GM04504 (cell line): ENCODE results near the gene TBX4.

ENCODE experiments used
- DNase-seq: peaks from one replicate; pipeline ENCODE4 v3.0.0-alpha.2; 2012; ENCODE audit warnings: low read depth

The TBX4 gene

DNA sequence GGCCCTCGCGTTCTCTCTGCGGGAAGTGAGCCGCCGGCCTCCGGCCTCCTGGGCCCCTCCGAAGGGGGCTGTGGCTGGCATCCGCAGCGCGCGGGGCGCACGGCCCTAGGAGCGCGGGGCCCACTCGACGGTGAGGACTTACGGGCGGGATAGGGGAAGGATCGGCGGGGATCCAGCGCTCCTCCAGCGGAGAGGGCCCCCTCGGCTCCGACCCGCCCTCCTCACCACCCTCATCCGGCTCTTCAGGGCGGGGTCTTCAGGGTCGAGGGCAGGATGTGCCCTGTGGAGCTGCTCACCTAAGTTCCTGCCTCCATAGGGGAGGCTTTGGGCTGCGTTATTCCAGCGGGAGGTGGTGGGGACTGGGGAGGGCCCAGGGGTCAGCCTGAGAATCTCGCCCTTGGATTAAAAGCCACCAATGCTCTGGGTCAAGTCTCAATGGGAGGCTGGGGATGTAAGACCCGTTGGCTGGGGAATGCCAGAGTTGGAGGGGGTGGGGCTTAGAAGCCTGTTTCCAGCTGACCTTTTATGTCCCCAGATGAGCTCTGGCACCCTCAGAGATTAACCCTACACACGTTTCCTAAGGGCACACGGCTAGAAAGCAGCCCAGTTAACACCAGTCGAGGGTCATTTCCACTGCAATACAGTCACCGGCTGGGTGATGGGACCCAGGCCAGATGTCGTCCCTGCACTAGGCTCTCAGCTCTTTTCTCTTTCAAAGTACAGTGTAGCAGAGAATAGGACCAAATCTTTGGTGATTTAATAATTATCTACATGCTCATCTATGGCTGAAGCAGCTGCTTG lies 39.2 kb upstream of the TBX4 start:
- DNase-seq, result no peak

DNA sequence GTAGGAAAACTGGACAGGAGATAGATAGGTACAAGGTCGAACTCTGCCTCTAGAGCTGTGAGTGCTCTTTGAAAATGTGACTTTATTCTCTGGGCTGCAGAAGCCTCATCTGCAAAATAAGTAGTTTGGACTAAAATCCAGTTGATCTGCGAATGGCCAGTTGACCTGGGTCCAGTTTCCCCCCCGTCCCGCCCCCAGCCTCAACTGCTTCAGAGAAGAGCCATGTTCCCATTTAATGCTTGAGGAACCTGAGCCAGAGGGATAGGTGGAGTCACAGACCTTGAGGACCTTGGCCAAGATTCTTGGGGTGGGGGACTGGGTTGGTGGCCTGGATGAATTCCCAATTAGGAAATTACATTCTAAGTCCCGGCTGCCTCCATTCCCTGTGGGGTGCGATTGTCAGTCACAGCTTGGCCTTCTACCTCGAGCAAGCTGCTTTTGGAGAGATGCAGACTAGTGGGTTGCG lies 38.5 kb upstream of the TBX4 start:
- no peak for DNase-seq

DNA sequence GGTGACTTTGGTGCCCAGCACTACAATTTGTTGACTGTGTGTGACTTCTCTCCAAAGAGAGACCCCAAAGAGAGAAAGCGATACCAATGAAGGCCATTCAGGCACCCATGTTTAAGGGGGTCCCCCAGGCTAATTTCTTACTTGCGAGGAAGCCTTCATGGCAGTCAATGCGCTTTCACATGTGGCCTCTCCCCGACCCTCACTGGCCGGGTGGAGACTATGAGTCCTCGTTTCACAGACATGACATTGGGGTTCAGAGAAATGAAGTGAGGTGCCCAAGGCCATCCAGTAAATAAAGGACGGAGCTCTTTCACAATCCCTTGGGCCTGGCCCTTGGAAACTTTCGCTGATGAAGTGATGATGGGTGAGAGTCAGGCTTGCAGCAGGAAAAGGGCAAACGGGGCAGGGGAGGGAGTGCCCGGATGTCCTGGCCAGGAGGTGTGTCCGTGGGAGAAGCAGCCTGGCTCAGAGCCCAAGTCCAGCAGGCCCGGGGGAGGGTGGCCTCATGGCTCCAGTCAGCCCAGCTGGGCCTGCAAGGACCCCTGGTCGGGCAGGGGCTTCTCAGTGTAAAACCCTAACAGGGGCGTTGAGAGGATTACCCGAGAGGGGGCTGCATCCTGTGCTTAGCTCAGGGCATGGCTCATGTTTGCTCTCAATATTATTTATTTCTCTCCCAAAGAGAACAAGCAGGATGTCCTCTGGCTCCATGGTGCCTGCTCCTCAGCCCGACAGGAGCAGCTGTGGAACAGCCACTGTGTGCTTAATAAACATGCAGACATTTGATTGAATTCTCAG lies 37.9 kb upstream of the TBX4 start:
- no peak for DNase-seq

DNA sequence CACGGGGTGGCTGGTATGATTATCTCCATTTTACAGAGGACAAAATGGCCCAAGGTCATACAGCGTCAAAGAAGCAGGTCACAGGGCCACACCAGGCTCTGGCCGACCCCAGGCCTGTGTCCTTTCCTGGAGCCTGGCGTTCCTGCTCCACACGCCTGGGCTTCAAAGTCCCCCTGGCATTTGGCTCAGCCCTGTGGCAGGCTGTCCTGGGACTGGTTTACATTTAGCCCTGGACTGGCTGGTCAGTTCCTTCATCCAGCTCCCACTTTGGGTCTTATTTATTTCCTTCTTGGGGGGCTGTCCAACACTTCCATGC lies 37.3 kb upstream of the TBX4 start:
- no peak for DNase-seq

DNA sequence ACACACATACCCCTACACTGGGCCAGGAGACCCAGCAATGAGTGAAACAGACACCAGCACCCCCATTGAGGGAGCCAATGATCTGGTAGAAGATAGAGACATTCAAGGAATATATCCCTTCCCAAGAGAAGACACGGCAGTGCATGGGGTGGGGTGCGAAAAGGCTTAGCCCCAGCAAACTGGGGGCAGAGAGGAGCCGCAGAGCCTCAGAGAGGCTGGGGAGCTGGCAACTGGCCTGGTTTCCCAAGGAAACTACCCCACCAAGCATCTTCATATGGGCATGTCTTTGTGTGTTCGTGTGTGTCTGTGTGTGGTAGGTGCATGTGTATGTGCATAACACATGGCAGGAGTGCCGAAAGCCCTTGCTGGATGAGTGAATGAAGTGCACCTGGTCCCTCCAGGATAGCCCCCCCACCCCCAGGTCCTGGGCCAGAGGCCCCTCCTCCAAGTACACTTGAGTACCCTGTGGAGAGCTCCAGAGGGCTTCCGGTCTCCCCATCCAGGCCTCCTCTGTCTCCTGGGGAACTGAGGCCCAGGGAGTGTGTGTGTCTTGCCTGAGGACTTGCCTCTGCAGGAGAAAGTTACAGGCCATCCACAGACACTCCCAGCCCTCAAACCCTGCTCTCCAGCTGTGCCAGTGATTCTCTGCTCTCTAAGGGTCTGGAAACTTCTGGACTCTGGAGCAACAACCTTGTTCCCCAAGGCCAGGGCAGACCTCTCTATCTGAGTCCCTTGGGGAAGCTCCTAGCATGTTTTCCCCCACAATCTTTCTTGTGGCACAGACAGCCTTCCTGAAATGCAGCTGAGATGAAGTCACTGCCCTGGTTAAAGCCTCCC lies 36.6 kb upstream of the TBX4 start:
- DNase-seq, result no peak

DNA sequence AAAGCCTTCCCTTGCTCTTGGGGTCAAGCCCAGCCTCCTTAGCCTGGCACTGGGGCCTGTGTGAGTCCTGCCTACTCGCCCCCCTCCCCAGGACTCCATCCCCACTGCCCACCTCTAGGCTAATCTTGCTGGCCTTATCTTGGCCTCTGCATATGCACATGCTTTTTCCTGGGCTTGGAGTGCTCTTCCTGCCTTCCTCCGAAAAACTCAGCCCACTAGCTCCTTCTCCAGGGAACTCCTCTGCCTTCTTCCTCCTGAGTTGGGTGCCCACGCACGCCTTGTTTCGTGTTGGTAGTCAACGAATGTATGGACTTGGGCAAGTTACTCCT lies 36.0 kb upstream of the TBX4 start:
- DNase-seq, result no peak

DNA sequence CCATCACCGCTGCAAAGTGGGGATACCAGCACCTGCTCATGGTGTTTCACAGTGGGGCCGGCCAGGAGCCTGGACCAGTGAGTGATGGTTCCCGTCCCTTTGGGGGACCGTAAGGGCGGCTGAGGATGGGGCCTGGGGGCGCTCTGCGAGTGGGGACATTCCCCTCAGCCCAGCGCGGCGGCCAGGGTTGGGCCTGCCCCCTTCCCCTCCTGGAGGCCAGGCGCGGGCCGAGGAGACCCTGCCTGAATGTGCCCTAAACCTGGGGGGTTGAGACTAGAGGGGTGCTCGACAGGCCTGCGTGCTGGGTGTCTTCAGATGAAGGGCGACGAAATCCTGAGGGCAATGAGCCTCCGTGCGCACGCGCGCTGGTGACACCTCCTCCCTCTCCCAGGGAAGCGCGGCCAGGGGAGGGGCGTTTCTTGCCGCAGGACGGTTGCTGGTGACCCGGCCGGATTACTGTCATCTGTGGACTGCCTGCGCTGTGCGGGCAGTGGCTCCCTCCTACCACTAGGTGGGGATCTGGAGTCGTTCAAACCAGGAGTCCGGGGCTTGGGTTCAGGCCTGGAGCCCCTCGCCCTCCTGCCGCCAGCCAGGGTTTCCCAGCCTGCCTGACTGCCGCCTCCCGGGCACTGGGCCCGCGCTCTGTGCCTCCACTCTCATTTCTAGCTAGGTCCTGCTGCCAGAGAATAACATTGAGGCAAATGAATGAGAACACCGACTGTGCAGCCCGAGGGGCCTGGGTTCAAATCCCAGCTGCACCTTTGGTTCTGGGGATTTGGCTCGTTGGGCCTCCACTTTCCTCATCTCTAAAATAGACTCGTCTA lies 35.5 kb upstream of the TBX4 start:
- peak; percentile 71 for DNase-seq

DNA sequence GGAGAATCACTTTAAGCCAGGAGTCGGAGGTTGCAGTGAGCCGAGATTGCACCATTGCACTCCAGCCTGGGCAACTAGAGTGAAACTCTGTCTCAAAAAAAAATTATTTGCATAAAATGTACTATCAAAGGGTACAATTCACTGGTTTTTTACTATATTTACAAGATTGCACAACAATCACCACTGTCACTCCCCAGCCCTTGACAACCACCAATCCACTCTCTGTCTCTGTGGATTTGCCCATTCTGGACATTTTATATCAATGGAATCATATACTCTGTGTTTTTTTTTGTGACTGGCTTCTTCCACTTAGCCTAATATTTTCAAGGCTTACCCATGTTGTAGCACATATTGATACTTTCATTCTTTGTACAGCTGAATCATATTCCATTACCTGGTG lies 33.8 kb upstream of the TBX4 start:
- DNase-seq, result no peak

DNA sequence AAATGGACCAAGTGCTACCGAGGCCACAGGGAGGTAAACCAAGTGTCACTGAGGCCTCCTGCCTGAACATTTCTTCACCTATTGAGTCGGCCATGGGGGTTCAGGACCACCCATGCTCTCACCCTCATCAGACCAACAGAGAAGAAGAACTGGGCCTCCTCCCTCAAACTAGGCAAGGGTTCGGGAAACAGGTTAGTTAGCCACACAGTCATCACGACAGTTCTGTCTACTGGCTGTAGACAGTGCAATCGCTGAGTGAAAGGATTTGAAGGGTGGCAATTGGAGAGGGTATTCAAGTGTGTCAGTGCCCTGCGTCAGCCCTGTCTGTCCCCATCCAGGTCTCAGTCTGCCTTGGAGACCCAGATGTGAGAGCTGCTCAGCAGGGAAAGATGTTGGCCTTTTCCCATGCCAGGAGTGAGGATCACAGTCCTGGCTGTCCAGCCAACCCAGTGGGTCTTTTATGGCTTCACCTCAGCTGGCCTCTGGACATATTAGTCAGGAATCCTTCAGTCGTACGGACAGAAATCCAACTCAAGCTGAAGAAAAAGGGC lies 32.7 kb upstream of the TBX4 start:
- DNase-seq, result no peak

DNA sequence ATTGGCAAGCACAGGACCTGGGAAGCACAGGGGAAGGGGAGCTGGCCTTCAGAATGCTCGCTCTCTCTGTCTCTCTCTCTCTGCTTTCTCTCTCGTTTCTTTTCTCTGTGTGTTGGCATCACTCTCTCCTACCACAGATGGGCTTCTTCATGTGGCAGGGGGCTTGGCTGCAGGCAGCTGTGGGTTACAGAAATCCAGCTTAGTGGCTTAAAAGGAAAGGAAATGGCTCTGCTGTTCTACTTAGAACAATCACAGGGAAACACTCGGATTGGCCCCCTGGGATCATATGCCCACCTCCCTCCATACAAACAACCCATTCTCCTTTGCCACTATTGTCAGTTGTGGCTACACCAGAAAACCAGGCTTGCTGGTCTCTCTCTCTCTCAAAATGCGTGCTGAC lies 32.2 kb upstream of the TBX4 start:
- no peak for DNase-seq

DNA sequence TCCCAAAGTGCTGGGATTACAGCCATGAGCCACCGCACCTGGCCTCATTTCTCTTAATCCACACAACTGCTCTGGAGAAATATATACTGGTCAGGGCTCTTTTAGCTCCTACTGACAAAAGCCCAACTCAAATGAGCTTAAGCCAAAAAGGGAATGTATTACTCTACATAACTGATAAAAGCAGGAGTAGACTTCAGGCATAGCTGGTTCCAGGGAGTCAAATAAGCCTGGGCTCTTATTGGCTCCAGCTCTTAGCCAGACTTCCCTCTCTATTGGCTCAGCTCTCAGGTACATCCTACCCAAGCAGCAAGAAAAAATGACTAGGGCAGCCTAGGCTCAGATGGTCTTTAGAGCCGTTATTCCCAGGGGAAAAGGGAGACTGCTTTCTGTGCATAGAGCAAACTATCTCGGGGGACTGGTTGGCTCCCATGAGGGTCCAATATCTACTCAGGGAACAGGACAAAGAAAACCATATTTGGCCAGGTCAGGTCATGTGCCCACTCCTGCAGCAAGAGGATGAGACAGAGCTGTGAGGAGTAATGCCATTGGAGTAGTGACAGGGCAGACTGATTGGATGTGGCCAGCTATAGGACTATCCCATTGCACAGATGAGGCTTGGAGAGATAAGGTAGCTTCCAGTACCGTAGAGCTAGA lies 31.4 kb upstream of the TBX4 start:
- no peak for DNase-seq

DNA sequence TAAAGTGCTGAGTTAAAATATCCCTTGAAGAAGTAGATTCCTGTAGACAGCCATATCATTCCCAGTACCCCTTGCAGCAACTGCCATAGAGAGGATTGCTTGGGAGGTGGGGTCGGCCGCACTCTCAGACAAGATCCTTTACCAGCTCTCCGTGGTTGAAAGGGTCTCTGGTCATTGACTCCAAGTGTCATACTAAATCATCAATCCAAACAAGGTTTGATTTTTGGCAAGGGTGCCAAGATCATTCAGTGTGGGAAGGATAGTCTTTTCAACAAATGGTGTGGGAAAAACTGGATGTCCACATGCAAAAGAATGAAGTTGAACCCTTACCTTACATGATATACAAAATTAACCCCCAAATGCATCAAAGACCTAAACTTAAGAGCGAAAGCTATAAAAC lies 30.8 kb upstream of the TBX4 start:
- no peak for DNase-seq

DNA sequence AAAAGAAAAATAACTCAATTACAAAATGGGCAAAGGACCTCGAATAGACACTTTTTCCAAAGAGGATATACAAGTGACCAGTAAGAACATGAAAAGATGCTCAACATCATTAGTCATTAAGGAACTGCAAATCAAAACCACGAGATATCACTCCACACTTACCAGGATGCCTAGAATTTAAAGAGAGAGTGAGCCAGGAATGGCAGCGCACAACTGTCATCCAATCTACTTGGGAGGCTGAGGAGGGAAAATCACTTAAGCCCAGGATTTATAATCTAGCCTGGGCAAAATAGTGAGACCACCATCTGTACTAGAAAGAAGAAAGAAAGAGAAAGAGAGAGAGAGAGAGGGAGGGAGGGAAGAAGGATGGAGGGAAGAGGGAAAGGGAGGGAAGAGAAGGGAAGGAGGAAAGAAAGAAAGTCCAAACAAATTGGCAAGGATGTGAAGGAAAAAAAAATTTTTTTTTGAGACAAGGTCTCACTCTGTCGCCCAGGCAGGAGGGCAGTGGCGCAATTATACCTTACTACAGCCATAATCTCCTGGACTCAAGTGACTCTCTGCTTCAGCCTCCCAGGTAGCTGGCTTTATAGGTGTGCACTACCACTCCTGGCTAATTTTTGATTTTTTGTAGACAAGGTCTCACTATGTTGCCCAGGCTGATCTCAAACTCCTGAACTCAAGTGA lies 30.0 kb upstream of the TBX4 start:
- DNase-seq, result no peak

DNA sequence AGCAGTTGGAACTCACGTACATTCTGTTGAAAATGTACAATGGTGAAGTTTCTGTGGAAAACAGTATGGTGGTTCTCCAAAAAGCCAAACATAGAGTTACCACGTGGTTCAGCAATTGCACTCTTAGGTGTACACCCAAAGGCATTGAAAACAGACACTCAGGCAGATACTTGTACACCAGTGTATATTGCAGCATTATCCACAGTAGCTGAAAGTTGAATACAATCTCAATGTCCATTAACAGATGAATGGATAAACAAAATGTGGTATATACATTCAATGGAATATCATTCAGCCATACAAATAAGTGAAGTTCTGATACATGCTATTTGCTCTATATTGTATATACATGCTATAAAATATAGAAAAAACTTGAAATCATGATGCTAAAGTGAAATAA lies 29.4 kb upstream of the TBX4 start:
- DNase-seq, result no peak

DNA sequence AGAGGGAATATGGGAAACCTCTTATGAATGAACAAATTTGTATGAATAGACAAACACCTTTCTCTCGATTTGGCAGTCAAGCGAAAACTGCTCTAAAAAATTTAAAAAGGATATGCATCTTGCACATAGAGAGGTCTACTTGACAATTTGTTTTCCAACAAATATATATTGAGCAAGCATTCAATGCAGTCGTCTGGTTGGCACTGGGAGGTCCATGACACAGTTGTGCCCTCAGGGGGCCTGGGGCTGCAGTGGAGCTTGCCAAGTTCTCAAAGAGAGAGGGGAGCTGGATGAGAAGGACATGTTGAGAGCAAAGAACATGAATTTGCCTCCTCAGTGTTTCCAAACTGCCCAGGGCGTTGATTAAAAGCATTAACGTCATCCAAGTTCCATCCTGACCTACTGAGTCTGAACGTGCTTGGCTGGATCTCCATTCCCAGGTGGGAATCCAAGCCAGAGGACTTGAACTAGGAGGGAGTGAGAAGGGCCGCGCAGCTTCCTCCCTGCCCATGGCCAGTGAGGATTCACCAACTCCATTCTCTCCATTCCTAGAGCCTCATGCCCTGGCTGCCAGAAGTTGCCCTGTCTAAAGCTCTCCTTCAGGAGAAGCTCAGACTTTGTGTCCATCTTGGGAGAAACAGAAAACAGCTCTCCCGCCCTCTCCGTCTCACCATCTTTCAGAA lies 28.1 kb upstream of the TBX4 start:
- no peak for DNase-seq

DNA sequence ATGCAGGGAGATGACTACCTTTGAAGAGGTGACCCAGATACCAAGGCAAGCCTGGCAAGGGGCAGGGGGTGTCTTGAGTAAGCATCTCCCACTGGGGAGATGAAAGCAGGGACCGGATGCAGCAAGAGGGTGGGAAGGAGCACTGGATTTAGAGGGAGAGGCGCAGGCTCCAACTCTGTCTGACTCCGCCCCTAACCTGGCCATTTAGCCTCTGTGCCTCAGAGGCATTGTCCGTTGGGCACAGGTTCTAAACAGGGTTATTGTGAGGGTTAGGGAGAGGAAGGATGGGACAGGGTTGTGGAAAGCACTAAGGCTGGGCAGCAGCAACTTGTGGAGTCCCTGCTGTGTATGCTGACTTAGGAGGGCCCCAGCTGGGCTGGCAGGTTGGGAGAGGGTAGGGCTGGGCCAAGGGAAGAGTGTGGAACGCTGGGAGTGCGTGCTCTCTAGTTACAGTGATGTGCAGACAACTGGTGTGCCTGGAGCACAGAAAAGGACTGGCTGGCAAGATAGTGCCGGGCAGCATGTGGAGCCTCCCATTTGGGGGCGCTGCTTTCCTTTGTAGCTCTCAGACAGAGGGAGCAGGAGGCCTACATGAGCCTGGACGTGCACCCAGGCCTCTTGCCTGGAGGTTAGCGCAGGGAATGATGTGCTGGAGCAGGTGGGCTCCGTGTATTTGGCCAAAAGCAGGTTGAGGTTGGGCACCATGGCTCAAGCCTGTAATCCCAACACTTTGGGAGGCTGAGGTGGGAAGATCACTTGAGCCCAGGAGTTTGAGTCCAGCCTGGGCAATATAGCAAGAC lies 26.3 kb upstream of the TBX4 start:
- no peak for DNase-seq

DNA sequence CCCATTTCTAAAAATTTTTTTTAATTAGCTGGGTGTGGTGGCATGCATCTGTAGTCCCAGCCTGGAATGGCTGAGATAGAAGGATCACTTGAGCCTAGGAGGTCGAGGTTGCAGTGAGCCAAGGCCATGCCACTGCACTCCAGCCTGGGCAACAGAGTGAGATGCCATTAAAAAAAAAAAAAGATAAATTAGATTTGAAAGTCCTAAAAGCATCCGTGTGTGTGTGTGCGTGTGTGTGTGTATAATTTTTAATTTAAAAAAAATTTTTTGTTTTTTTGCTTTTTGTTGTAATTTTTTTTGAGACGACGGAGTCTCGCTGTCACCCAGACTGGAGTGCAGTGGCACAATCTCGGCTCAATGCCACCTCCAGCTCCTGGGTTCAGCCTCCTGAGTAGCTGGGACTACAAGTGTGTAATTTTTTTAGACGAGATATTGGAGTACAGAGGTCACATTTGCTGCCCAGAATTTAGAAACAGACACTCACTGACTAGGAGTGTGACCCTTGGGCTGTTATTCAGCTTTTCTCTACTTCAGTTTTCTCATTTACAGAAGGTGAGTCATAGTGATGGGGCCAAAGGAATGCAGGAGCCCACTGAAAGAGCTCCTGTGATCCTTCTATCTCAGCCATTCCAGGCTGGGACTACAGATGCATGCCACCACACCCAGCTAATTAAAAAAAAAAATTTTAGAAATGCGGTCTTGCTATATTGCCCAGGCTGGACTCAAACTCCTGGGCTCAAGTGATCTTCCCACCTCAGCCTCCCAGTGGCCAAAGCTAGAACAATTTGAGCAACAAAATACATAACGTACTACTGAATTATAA lies 25.5 kb upstream of the TBX4 start:
- DNase-seq, result no peak

DNA sequence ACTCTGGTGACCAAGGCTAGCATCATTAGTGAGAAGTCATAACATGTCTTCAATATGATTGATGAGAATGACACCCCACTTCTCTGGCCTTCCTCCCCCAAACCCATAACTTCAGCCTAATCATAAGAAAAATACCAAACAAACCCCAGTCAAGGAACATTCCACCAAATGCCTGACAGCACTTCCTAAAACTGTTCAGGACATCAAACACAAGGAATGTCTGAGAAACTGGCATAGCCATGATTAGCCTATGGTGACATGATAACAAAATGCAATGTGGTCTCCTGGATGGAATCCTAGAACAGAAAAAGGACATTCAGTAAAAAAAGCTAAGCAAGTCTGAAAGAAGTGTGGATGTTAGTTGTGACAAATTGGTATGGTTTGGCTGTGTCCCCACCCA lies 24.7 kb upstream of the TBX4 start:
- no peak for DNase-seq
